NCI-H2171 (cell line): ENCODE measurements around the gene FTO.

Experiments
- DNase-seq: peaks from one replicate; lab custom pipeline; 2025; lab: John Stamatoyannopoulos, UW

FTO gene

GRCh38 chr16:54094641-54095040, 390.7 kb downstream of the FTO start:
- DNase-seq = no peak

GRCh38 chr16:54096607-54097006, 392.7 kb downstream of the FTO start:
- DNase-seq = no peak

- DNase-seq = no peak
Measured at GRCh38 chr16:54097774-54098173, 393.8 kb downstream of the FTO start.

GRCh38 chr16:54098247-54098646, 394.3 kb downstream of the FTO start:
- DNase-seq = no peak

GRCh38 chr16:54099627-54100026, 395.7 kb downstream of the FTO start:
- DNase-seq = no peak

GRCh38 chr16:54102888-54103866, 399.2 kb downstream of the FTO start:
- DNase-seq = no peak

GRCh38 chr16:54106057-54106456, 402.1 kb downstream of the FTO start:
- no peak for DNase-seq

- no peak for DNase-seq
Measured at GRCh38 chr16:54107583-54108202, 403.7 kb downstream of the FTO start.

GRCh38 chr16:54110016-54110981, 406.3 kb downstream of the FTO start:
- DNase-seq = no peak

- DNase-seq = no peak
Measured at GRCh38 chr16:54112451-54113206, 408.7 kb downstream of the FTO start.

GRCh38 chr16:54115558-54115957, 411.6 kb downstream of the FTO start:
- no peak for DNase-seq

- DNase-seq = no peak
Measured at GRCh38 chr16:54116124-54116655, 412.2 kb downstream of the FTO start.

- no peak for DNase-seq
Measured at GRCh38 chr16:54118846-54119245, 414.9 kb downstream of the FTO start.

GRCh38 chr16:54120846-54121480, 417.0 kb downstream of the FTO start:
- no peak for DNase-seq

- no peak for DNase-seq
Measured at GRCh38 chr16:54121539-54122295, 417.8 kb downstream of the FTO start.

- no peak for DNase-seq
Measured at GRCh38 chr16:54123766-54124165, 419.8 kb downstream of the FTO start.

- DNase-seq = no peak
Measured at GRCh38 chr16:54125751-54126655, 422.0 kb downstream of the FTO start.

GRCh38 chr16:54126907-54127306, 423.0 kb downstream of the FTO start:
- DNase-seq = no peak
